SK-N-SH (cell line): Measurements from ENCODE around the gene SHISA5. TPM values are rescaled to one million over a fixed set of nuclear protein-coding genes. Genes with fewer than 3 reads are reported as not detected.

ENCODE experiments used
- CTCF ChIA-PET: fragments of 300-600, 350-600 bp; formaldehyde crosslinking; extraction: SDS; loops from one replicate; lab custom pipeline; 2021; lab: Yijun Ruan, JAX
- POLR2A ChIA-PET: fragments of 350-600 bp; sonication (Branson Sonifier 250); formaldehyde crosslinking; extraction: SDS; loops from one replicate; lab custom pipeline; 2020; ENCODE audit warnings: antibody characterized with exemption, inconsistent platforms; lab: Yijun Ruan, JAX
- DNase-seq: peaks from one replicate; pipeline ENCODE4 v3.0.0; 2012
- H2AFZ ChIP-seq: fragments of 200-600 bp; sonication (generic); 2 replicates; pipeline ENCODE4 v1.8.1; 2016; ENCODE audit warnings: antibody characterized with exemption, mild to moderate bottlenecking, low read depth
- H3F3A ChIP-seq: fragments of 200-600 bp; sonication (generic); replicated peaks from 2 replicates; pipeline ENCODE3; 2016; ENCODE audit warnings: antibody characterized with exemption, mild to moderate bottlenecking; ENCODE audit not compliant: insufficient read depth
- H3K27ac ChIP-seq, 2 experiments: fragments of 200-500 bp in 1 of 2; fragments of 200-600 bp in 1 of 2; sonication (Bioruptor generic) in 1 of 2; sonication (generic), shearing (Covaris generic) in 1 of 2; 2 replicates each; pipeline versions ENCODE4 v1.5.1 to v1.6.1; 2014 to 2016; ENCODE audit warnings: low read depth in 2 of 2, inconsistent platforms in 1 of 2, low read length in 1 of 2, mild to moderate bottlenecking in 1 of 2, mixed read lengths in 1 of 2
- H3K27me3 ChIP-seq: fragments of 200-600 bp; sonication (generic), shearing (Covaris generic); 2 replicates; pipeline ENCODE4 v1.6.1; 2016; ENCODE audit warnings: mixed run types; ENCODE audit not compliant: insufficient read depth
- H3K36me3 ChIP-seq, 2 experiments: fragments of 200-500 bp in 1 of 2; fragments of 200-600 bp in 1 of 2; sonication (Bioruptor generic) in 1 of 2; sonication (generic) in 1 of 2; replicated peaks in 1 of 2; 2 replicates each; pipeline versions ENCODE3 to v1.5.1; 2014 to 2016; ENCODE audit warnings: low read length in 1 of 2, mild to moderate bottlenecking in 1 of 2; ENCODE audit not compliant: insufficient read depth in 2 of 2, control insufficient read depth in 1 of 2
- H3K4me1 ChIP-seq, 2 experiments: fragments of 200-500 bp in 1 of 2; fragments of 200-600 bp in 1 of 2; sonication (Bioruptor generic) in 1 of 2; sonication (generic), shearing (Covaris generic) in 1 of 2; 2 replicates each; pipeline versions ENCODE4 v1.5.1 to v1.6.1; 2014 to 2016; ENCODE audit warnings: low read depth in 1 of 2, low read length in 1 of 2, mixed run types in 1 of 2; ENCODE audit not compliant: insufficient read depth in 2 of 2, control insufficient read depth in 1 of 2
- H3K4me2 ChIP-seq: fragments of 200-600 bp; sonication (generic), shearing (Covaris generic); 2 replicates; pipeline ENCODE4 v1.6.1; 2017; ENCODE audit warnings: mixed run types
- H3K4me3 ChIP-seq, 2 experiments: fragments of 200-500 bp in 1 of 2; fragments of 200-600 bp in 1 of 2; sonication (Bioruptor generic) in 1 of 2; sonication (generic), shearing (Covaris generic) in 1 of 2; 2 replicates each; pipeline versions ENCODE4 v1.5.1 to v1.8.1; 2014 to 2016; ENCODE audit warnings: low read depth in 2 of 2, inconsistent platforms in 1 of 2, low read length in 1 of 2, mild to moderate bottlenecking in 1 of 2, mixed read lengths in 1 of 2, moderate library complexity in 1 of 2
- H3K79me2 ChIP-seq: fragments of 200-600 bp; sonication (generic); 2 replicates; pipeline ENCODE4 v1.8.1; 2017; ENCODE audit warnings: mild to moderate bottlenecking; ENCODE audit not compliant: insufficient read depth
- H3K9ac ChIP-seq: fragments of 200-600 bp; sonication (generic); 2 replicates; pipeline ENCODE4 v1.6.1; 2017; ENCODE audit warnings: mixed run types
- H3K9me2 ChIP-seq: fragments of 200-600 bp; sonication (generic); 2 replicates; pipeline ENCODE4 v1.6.1; 2017; ENCODE audit warnings: mixed run types
- H3K9me3 ChIP-seq: fragments of 200-600 bp; sonication (generic); 2 replicates; pipeline ENCODE4 v1.6.1; 2017; ENCODE audit warnings: mixed run types, mild to moderate bottlenecking, moderate library complexity
- H4K20me1 ChIP-seq: fragments of 200-600 bp; sonication (generic); 2 replicates; pipeline ENCODE4 v1.6.1; 2017; ENCODE audit warnings: mild to moderate bottlenecking, mixed run types; ENCODE audit not compliant: insufficient read depth
- EP300 ChIP-seq, 2 experiments: IDR thresholded peaks; 2 replicates each; pipeline versions ENCODE4 v1.4.0 to v1.6.1; 2012; ENCODE audit warnings: borderline replicate concordance in 1 of 2, low read depth in 1 of 2, low read length in 1 of 2
- FOSL2 ChIP-seq: IDR thresholded peaks from 2 replicates; pipeline ENCODE4 v1.4.0; 2012; ENCODE audit warnings: low read depth, mild to moderate bottlenecking, moderate library complexity, borderline replicate concordance
- FOXJ3 ChIP-seq: sonication (generic); formaldehyde crosslinking; IDR thresholded peaks from 2 replicates; pipeline ENCODE4 v1.5.1; 2020; ENCODE audit warnings: mild to moderate bottlenecking, missing genetic modification reagents
- FOXM1 ChIP-seq: IDR thresholded peaks from 2 replicates; pipeline ENCODE4 v1.4.0; 2012; ENCODE audit warnings: low read depth, mild to moderate bottlenecking
- GABPA ChIP-seq: IDR thresholded peaks from 2 replicates; pipeline ENCODE4 v1.4.0; 2012; ENCODE audit warnings: low read depth, mild to moderate bottlenecking
- GATA2 ChIP-seq: sonication (generic); formaldehyde crosslinking; IDR thresholded peaks from 2 replicates; pipeline ENCODE4 v1.5.0; 2020; ENCODE audit warnings: mild to moderate bottlenecking, missing genetic modification reagents
- MXI1 ChIP-seq: IDR thresholded peaks from 2 replicates; pipeline ENCODE4 v1.6.1; 2012; ENCODE audit warnings: mild to moderate bottlenecking, low read depth, low read length, improper control_type of control experiment
- RAD21 ChIP-seq: IDR thresholded peaks from 2 replicates; pipeline ENCODE4 v1.6.1; 2012; ENCODE audit warnings: mild to moderate bottlenecking, low read length
- REST ChIP-seq: IDR thresholded peaks from 2 replicates; pipeline ENCODE4 v1.6.1; 2012; ENCODE audit warnings: mild to moderate bottlenecking, low read depth, low read length, moderate library complexity
- SIN3A ChIP-seq: IDR thresholded peaks from 2 replicates; pipeline ENCODE4 v1.6.1; 2012; ENCODE audit warnings: low read depth, mild to moderate bottlenecking, low read length, moderate library complexity, borderline replicate concordance
- TAF1 ChIP-seq: IDR thresholded peaks from 2 replicates; pipeline ENCODE4 v1.6.1; 2012; ENCODE audit warnings: low read depth, mild to moderate bottlenecking, low read length, moderate library complexity, borderline replicate concordance
- TCF12 ChIP-seq: IDR thresholded peaks from 2 replicates; pipeline ENCODE4 v1.4.0; 2012
- YY1 ChIP-seq: IDR thresholded peaks from 2 replicates; pipeline ENCODE4 v1.4.0; 2012; ENCODE audit warnings: low read depth, mild to moderate bottlenecking
- WGBS: methylation state at CpG from one replicate; pipeline ENCODE4 v1.1.6; 2017; ENCODE audit warnings: low lambda C conversion rate; 5-methylcytosine and 5-hydroxymethylcytosine counted together
- polyA plus RNA-seq, 3 experiments: library from polyadenylated mRNA; depleted of rRNA; stranded (reverse); fragments of >200 nt; gene quantifications; 2 replicates each; pipeline ENCODE4 v1.2.3, GENCODE V29; 2012
- TF ChIP-seq, protein P1 (sequence below): IDR thresholded peaks from 2 replicates; pipeline ENCODE4 v1.4.0; 2012; ENCODE audit warnings: low read depth

The SHISA5 gene
- polyA plus RNA-seq, 1 of the 3 experiments (the other 2 are of a cell fraction): 194 TPM

GRCh38 chr3:48472673-48472922 is 31.4 kb downstream of the SHISA5 start (continued):
- TF ChIP-seq REST: no peak
- TF ChIP-seq EP300 (IDR thresholded peaks at IDR 0.05; ENCODE audit: borderline replicate concordance in 1 of 2, low read depth in 1 of 2, low read length in 1 of 2): no peak
- TF ChIP-seq TCF12: no peak
- no peak for TF ChIP-seq FOXM1
- TF ChIP-seq, all 33 proteins: peak for 0

DNA sequence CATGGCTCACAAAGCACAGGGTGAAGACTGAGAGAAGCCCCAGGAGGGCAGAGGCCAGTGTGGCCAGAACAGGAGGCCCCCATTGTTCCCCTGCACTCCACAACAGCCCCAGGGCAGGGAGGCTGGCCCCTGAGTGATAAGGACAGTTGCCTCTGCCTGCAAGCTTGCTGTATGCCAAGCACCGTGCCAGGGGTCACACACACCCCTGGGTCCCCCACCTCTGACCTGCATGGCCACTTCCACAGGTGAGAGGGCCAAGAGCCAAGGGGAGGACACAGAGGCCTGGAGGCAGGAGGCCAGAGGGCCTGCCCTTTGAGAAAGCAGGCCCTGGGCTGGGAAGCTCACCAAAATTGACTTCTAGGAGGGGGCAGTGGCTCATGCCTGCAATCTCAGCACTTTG is 33.7 kb downstream of the SHISA5 start:
- DNase-seq: peak; percentile 27
- H3F3A ChIP-seq: peaks cover 14% of the 10 kb centered on the region
- CTCF ChIA-PET: interaction anchor here (0.8 to 6.4 kb wide), 6 partner anchors 14 to 142 kb away, joined by 3 to 27 read pairs (median 4); no protein-coding TSS in a partner anchor
- no CpG with 5 or more reads among the region's 1 CpG for whole genome bisulfite sequencing
- peaks cover 0 to 21% of the 10 kb centered on the region in 2 experiments for H3K36me3 ChIP-seq
- H3K9me3 ChIP-seq: no peaks in the 10 kb centered on the region
- H3K9me2 ChIP-seq: no peaks in the 10 kb centered on the region
- POLR2A ChIA-PET: interaction anchor here (2.1 kb wide), 1 partner anchor 33 kb away, joined by 6 read pairs; the partner anchor contains the start of gene SHISA5
- TF ChIP-seq FOXM1 (no peak), GATA2 (CRISPR knock-in tag) (no peak), RAD21 (no peak), MXI1 (no peak), FOSL2 (no peak), FOXJ3 (CRISPR knock-in tag) (no peak), TAF1 (no peak), SIN3A (no peak), YY1 (no peak), GABPA (no peak), TCF12 (no peak)
- TF ChIP-seq, protein P1, sequence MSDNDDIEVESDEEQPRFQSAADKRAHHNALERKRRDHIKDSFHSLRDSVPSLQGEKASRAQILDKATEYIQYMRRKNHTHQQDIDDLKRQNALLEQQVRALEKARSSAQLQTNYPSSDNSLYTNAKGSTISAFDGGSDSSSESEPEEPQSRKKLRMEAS: no peak
- H3K27ac ChIP-seq: peak overlapping the region in 1 of 2 experiments; percentile 48; a peak in 1 of 4 replicates
- H3K27me3 ChIP-seq: no peaks in the 10 kb centered on the region
- H3K4me2 ChIP-seq: peak overlapping the region; percentile 82; the same call in 1 of the 2 replicates
- H4K20me1 ChIP-seq: no peaks in the 10 kb centered on the region
- peaks cover 13 to 54% of the 10 kb centered on the region in 2 experiments; a peak in 2 of 4 replicates for H3K4me1 ChIP-seq
- H3K4me3 ChIP-seq: no peak overlapping the region
- peaks cover 68% of the 10 kb centered on the region for H3K79me2 ChIP-seq
- no peak overlapping the region for H3K9ac ChIP-seq
- no peak overlapping the region for H2AFZ ChIP-seq
